ENCODE measurements around the gene ZBP1. TPM values are rescaled to one million over a fixed set of nuclear protein-coding genes. Genes with fewer than 3 reads are reported as not detected.
"Not testable (repeated sequence)": the region's sequence is repeated elsewhere in the genome, so short reads cannot be mapped to it uniquely, and the experiment has no call there.

Gene ZBP1
- total and polyA plus RNA-seq, 9 donors, result 0.12 to 0.92 (median 0.24) TPM; not detected in 4

DNA sequence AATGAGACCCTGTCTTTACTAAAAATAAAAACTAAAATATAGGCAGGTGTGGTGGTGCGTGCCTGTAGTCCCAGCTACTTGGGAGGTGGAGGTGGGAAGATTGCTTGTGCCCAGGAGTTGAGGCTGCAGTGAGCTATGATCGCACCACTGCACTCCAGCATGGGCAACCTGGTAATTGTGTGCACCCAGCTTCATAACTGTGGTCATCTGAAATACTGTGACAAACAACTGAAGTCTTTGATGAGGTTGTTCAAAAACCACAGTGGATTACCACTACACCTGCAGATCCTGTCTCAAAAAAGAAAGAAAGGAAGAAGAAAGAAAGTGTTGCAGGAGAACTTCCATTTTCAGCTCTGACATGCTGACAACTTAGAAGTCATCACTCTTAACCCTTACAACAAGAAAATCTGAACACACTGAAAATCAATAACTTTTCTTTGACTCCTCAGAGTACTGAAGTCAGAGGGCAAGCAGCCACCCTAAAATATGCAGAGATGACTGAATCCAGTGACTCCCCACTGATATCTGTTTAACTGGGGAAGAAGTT lies 13.8 kb upstream of the ZBP1 start:
- Histone ChIP-seq H3K4me1 (ENCODE audit: insufficient read depth) (no peaks in the 10 kb centered on the region), H3K27ac (no peak overlapping the region), H3K27me3 (no peaks in the 10 kb centered on the region), H3K36me3 (no peaks in the 10 kb centered on the region), H3K4me3 (no peak overlapping the region), H3K9me3 (no peaks in the 10 kb centered on the region)
- intact Hi-C loops (cut with DNase I), result no loop called here
- TF ChIP-seq EP300 (IDR thresholded peaks at IDR 0.05) (no peak), POLR2A (IDR thresholded peaks at IDR 0.05) (no peak)
- TF ChIP-seq, protein P1, sequence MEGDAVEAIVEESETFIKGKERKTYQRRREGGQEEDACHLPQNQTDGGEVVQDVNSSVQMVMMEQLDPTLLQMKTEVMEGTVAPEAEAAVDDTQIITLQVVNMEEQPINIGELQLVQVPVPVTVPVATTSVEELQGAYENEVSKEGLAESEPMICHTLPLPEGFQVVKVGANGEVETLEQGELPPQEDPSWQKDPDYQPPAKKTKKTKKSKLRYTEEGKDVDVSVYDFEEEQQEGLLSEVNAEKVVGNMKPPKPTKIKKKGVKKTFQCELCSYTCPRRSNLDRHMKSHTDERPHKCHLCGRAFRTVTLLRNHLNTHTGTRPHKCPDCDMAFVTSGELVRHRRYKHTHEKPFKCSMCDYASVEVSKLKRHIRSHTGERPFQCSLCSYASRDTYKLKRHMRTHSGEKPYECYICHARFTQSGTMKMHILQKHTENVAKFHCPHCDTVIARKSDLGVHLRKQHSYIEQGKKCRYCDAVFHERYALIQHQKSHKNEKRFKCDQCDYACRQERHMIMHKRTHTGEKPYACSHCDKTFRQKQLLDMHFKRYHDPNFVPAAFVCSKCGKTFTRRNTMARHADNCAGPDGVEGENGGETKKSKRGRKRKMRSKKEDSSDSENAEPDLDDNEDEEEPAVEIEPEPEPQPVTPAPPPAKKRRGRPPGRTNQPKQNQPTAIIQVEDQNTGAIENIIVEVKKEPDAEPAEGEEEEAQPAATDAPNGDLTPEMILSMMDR (IDR thresholded peaks at IDR 0.05), result no peak
- 88 to 98% (median 91%) methylated on average over 2 of the region's 2 CpGs for WGBS, 3 donors
- DNase-seq, result no peak

DNA sequence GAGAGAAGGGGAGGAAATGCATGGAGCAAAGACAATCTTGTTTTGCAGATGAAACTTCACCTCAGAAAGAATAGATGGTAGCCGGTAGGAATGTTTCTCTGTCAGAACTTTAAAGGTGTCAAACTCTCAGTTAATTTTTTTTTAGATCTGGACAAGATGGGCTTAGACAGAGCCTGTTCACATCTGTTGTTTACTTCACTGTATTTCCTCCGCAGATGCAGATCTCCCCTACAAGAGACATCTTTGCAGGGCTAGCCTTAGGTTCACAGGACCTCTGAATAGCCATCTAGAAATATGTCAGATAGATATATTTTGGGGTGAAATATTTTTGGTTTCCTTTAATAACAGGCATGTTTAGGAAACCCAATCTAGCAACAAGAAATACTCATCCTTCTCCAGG lies 12.1 kb upstream of the ZBP1 start:
- Histone ChIP-seq H3K4me1 (ENCODE audit: insufficient read depth) (no peaks in the 10 kb centered on the region), H3K9me3 (no peaks in the 10 kb centered on the region), H3K36me3 (no peaks in the 10 kb centered on the region), H3K27ac (no peak overlapping the region), H3K4me3 (no peak overlapping the region), H3K27me3 (no peaks in the 10 kb centered on the region)
- TF ChIP-seq EP300 (IDR thresholded peaks at IDR 0.05) (no peak), POLR2A (IDR thresholded peaks at IDR 0.05) (no peak)
- TF ChIP-seq, protein P1 (IDR thresholded peaks at IDR 0.05), result no peak
- DNase-seq, result no peak
- intact Hi-C loops (cut with DNase I), result no loop called here
- WGBS, 3 donors, result 57 to 84% (median 74%) methylated on average over 2 of the region's 2 CpGs

DNA sequence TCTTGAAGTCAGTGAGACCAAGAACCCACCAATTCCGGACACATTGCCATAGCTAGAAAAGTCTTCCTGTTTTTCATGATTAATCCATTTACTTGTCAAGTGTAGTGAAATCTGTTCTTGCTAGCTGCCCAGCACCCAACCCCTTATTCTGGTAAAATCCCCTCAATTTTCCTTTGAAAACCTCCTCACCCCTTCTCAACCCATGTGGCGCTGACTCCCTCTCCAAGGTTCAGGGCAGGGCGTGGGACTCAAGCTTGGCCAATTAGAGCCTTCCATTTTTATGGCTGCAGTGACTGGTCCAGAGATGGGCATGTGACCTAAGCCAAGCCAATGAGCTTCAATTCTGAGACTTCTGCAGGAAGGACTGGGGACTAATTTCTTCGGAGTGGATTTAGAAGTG lies 9.8 kb upstream of the ZBP1 start:
- Histone ChIP-seq H3K9me3 (no peaks in the 10 kb centered on the region), H3K4me3 (no peak overlapping the region), H3K36me3 (no peaks in the 10 kb centered on the region), H3K4me1 (ENCODE audit: insufficient read depth) (no peaks in the 10 kb centered on the region), H3K27me3 (no peaks in the 10 kb centered on the region), H3K27ac (no peak overlapping the region)
- no peak for DNase-seq
- 69 to 73% (median 71%) methylated on average over 4 of the region's 4 CpGs for WGBS, 3 donors
- intact Hi-C loops (cut with DNase I), result no loop called here
- TF ChIP-seq EP300 (IDR thresholded peaks at IDR 0.05) (no peak), POLR2A (IDR thresholded peaks at IDR 0.05) (no peak)
- TF ChIP-seq, protein P1 (IDR thresholded peaks at IDR 0.05), result no peak

DNA sequence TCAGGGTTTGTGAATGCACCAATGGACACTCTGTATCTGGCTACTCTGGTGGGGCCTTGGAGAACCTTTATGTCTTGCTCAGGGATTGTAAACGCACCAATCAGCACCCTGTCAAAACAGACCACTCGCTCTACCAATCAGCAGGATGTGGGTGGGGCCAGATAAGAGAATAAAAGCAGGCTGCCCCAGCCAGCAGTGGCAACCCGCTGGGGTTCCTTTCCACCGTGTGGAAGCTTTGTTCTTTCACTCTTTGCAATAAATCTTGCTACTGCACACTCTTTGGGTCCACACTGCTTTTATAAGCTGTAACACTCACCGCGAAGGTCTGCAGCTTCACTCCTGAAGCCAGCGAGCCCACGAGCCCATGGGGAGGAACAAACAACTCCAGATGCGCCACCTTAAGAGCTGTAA lies 9.3 kb upstream of the ZBP1 start:
- DNase-seq; intact Hi-C loops (cut with DNase I); H3K27me3 ChIP-seq; H3K9me3 ChIP-seq; H3K27ac ChIP-seq; H3K4me3 ChIP-seq; H3K36me3 ChIP-seq; H3K4me1 ChIP-seq (ENCODE audit: insufficient read depth): not testable (repeated sequence)
- WGBS, 3 donors, result 84 to 87% (median 85%) methylated on average over 9 of the region's 9 CpGs

DNA sequence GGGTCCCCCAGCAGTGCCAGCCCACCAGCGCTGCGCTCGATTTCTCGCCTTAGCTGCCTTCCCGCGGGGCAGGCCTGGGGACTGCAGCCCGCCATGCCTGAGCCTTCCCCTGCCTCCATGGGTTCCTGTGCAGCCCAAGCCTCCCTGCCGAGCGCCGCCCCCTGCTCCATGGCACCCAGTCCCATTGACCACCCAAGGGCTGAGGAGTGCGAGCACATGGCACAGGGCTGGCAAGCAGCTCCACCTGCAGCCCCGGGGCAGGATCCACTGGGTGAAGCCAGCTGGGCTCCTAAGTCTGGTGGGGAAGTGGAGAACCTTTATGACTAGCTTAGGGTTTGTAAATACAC lies 8.7 kb upstream of the ZBP1 start:
- H3K27me3 ChIP-seq; H3K27ac ChIP-seq; H3K36me3 ChIP-seq; DNase-seq; intact Hi-C loops (cut with DNase I); H3K9me3 ChIP-seq; H3K4me1 ChIP-seq (ENCODE audit: insufficient read depth); H3K4me3 ChIP-seq: not testable (repeated sequence)
- 93 to 97% (median 97%) methylated on average over 11 to 12 of the region's 12 CpGs for WGBS, 3 donors
